ENCODE results near the gene MAP1S. TPM values are rescaled to one million over a fixed set of nuclear protein-coding genes. Genes with fewer than 3 reads are reported as not detected.

Gene MAP1S
- total RNA-seq, 2 donors from 2014 or later = 26.8 to 31.2 TPM

DNA sequence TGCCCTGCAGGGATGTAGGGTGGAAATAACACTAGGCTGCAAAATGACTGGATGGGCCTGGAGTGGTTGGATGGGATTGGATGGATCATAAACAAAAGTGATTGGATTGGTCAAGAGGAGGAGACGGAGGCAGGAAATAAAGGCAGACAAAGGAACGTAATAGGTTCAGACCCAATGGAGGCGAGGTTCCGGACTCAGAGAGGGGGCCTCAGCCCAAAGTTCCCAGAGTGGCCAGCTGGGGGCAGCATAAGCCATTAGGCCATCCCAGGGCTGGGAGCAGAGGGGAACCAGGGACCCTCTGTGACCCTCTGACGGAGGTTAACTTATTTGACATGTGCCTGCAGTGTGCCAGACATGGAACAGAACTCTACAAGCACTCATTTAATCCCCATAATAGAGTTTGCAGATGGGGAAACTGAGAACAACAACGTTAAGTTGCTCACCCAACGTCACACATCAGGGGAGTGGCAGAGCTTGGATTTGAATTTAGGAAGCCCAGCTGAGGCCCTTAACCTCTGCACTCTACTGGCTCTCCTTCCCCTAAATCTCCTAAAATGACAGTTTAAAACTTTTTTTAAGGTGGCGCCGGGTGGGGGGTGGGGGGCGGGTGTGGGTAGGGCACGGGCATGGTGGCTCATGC, 15.3 kb upstream of the MAP1S start:
- TF ChIP-seq, protein P1, sequence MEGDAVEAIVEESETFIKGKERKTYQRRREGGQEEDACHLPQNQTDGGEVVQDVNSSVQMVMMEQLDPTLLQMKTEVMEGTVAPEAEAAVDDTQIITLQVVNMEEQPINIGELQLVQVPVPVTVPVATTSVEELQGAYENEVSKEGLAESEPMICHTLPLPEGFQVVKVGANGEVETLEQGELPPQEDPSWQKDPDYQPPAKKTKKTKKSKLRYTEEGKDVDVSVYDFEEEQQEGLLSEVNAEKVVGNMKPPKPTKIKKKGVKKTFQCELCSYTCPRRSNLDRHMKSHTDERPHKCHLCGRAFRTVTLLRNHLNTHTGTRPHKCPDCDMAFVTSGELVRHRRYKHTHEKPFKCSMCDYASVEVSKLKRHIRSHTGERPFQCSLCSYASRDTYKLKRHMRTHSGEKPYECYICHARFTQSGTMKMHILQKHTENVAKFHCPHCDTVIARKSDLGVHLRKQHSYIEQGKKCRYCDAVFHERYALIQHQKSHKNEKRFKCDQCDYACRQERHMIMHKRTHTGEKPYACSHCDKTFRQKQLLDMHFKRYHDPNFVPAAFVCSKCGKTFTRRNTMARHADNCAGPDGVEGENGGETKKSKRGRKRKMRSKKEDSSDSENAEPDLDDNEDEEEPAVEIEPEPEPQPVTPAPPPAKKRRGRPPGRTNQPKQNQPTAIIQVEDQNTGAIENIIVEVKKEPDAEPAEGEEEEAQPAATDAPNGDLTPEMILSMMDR (IDR thresholded peaks at IDR 0.05) = peak; percentile 52 to 86
- Histone ChIP-seq H3K36me3 (no peaks in the 10 kb centered on the region), H3K4me3 (no peak overlapping the region), H3K27me3 (no peaks in the 10 kb centered on the region), H3K27ac (no peak overlapping the region), H3K9me3 (no peaks in the 10 kb centered on the region), H3K4me1 (no peaks in the 10 kb centered on the region)
- DNase-seq (ENCODE audit: low spot score) = peak; percentile 63

DNA sequence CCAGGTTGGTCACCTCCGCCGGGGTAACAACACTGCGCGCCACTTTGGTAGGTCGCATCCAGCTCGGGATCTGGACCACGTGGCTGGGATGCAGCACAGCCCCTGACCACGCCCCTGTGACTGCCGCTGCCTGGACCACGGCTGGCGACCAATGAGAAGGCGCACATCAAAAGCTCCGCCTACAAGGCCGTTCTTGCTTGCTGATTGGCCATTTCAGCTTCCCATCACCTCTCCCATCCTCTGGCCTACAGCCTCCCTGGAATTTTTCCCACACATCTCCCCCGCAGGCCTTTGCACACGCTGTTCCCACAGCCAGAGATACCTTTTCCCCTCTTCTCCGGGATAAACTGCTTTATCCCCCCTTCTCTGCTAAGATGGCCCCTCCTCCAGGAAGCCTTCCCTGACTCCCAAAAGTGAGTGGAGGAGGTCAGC, 12.5 kb upstream of the MAP1S start:
- Histone ChIP-seq H3K9me3 (no peaks in the 10 kb centered on the region), H3K36me3 (no peaks in the 10 kb centered on the region), H3K4me3 (no peak overlapping the region), H3K27me3 (no peaks in the 10 kb centered on the region), H3K4me1 (no peaks in the 10 kb centered on the region), H3K27ac (no peak overlapping the region)
- TF ChIP-seq, protein P1 (IDR thresholded peaks at IDR 0.05) = no peak
- DNase-seq (ENCODE audit: low spot score) = no peak

DNA sequence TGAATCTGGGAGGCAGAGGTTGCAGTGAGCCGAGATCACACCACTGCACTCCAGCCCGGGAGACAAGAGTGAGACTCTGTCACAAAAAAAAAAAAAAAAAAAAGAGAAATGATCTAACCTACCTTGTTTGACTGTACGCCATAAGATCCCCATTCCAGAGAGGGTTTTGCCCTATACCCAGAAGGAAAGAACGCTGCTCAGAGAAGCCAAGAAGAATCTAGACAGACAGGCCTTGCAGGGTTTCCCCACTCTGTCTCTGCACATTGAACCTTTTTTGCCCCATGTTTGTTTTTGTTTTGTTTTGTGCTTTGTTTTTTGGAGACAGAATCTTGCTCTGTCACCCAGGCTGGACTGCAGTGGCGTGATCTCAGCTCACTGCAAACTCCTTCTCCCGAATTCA, 7.4 kb upstream of the MAP1S start:
- H3K27ac ChIP-seq = no peak overlapping the region
- H3K9me3 ChIP-seq = no peaks in the 10 kb centered on the region
- TF ChIP-seq, protein P1 (IDR thresholded peaks at IDR 0.05) = no peak
- no peaks in the 10 kb centered on the region for H3K4me1 ChIP-seq
- no peaks in the 10 kb centered on the region for H3K27me3 ChIP-seq
- no peak overlapping the region for H3K4me3 ChIP-seq
- H3K36me3 ChIP-seq = no peaks in the 10 kb centered on the region
- DNase-seq (ENCODE audit: low spot score) = no peak

DNA sequence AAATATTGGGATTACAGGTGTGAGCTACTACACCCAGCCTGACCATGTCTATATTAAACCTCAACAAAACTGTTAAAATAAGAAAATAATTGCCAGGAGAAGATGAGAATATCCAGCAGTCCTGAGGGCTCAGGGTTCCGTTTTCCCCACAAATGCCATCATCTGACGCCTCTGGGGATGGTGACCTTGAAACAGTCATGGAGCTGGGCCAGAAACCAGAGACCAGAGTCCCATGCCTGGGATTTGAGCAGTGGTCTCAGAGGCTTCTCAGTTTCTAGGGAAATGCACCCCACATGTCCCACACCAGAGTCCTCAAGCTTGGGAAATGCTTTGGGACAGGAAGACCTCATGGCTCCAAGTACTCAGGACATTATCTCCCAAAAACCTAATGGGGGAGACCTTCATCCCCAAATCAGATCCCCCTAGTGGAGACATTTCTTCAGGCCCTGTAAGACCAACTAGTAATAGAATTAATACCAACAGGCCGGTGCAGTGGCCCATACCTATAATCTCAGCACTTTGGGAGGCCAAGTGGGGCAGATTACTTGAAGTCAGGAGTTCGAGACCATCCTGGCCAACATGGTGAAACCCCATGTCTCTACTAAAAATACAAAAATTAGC, 2.9 kb upstream of the MAP1S start:
- H3K27ac ChIP-seq = no peak overlapping the region

DNA sequence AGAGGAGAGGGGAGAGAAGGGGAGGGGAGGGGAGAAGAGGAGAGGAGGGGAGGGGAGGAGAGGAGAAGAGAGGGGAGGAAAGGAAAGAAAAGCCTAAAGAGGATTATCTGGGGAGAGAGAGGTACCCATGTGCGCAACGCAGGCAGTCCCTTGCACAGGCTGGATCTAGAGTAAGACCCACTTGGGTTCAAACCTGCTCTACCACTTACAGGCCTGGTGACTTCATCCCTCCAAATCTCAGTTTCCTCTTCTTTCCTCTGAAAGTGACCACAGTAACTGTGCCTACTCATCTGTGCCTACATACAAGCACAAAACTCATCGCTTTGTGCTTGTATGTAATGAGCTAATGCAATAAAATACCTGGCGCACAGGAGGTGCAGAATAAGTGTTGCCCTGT, 732 bp upstream of the MAP1S start:
- Histone ChIP-seq H3K9me3 (no peaks in the 10 kb centered on the region), H3K4me1 (peaks cover 0 to 47% of the 10 kb centered on the region in 2 donors), H3K27ac (no peak overlapping the region), H3K36me3 (no peaks in the 10 kb centered on the region), H3K27me3 (no peaks in the 10 kb centered on the region), H3K4me3 (no peak overlapping the region)
- TF ChIP-seq, protein P1 (IDR thresholded peaks at IDR 0.05) = no peak
- DNase-seq (ENCODE audit: low spot score) = no peak

More for the DNA sequence above, 2.9 kb upstream of the MAP1S start:
- Histone ChIP-seq H3K4me1 (peaks cover 0 to 35% of the 10 kb centered on the region in 2 donors), H3K27me3 (no peaks in the 10 kb centered on the region), H3K4me3 (no peak overlapping the region), H3K36me3 (no peaks in the 10 kb centered on the region), H3K9me3 (no peaks in the 10 kb centered on the region)
- no peak for DNase-seq (ENCODE audit: low spot score)
- TF ChIP-seq, protein P1 (IDR thresholded peaks at IDR 0.05) = no peak
